BJ (cell line): ENCODE results near the gene HOXD11. TPM values are rescaled to one million over a fixed set of nuclear protein-coding genes. Genes with fewer than 3 reads are reported as not detected.
A peak's percentile ranks its signal among the peaks of the same experiment; 100 is the strongest.

Source experiments
- CTCF ChIA-PET: fragments of 350-600 bp; formaldehyde crosslinking; extraction: SDS; loops from one replicate; lab custom pipeline; 2021; ENCODE audit warnings: antibody characterized with exemption, inconsistent platforms; lab: Yijun Ruan, JAX
- POLR2A ChIA-PET: fragments of 300-600 bp; sonication (Branson Sonifier 250); formaldehyde crosslinking; extraction: SDS; loops from one replicate; lab custom pipeline; 2021; ENCODE audit warnings: antibody characterized with exemption; lab: Charles Lee
- DNase-seq: peaks from one replicate; pipeline ENCODE4 v3.0.0-alpha.2; 2011; ENCODE audit warnings: low read depth
- H3K27me3 ChIP-seq: 2 replicates; pipeline ENCODE4 v1.6.0; 2011; ENCODE audit warnings: low read length; ENCODE audit not compliant: control insufficient read depth, insufficient read depth
- H3K36me3 ChIP-seq: 2 replicates; pipeline ENCODE4 v1.5.1; 2011; ENCODE audit warnings: low read length; ENCODE audit not compliant: control insufficient read depth, insufficient read depth
- H3K4me3 ChIP-seq: 2 replicates; pipeline ENCODE4 v1.5.1; 2011; ENCODE audit warnings: low read depth, mild to moderate bottlenecking, control low read depth, low read length
- CTCF ChIP-seq: IDR thresholded peaks from 2 replicates; pipeline ENCODE4 v1.5.1; 2011; ENCODE audit warnings: low read depth, mild to moderate bottlenecking, control low read depth, inconsistent platforms, low read length, moderate library complexity; ENCODE audit not compliant: insufficient read depth
- polyA plus RNA-seq: library from polyadenylated mRNA; depleted of rRNA; stranded (reverse); fragments of >200 nt; gene quantifications from 2 replicates; pipeline ENCODE4 v1.2.3, GENCODE V29; 2011

The HOXD11 gene
- polyA plus RNA-seq, 1 experiment: 9.9 TPM

- ChIA-PET POLR2A (no interaction called here), CTCF (no interaction called here)
- peak; percentile 26; the same call in 1 of the 2 replicates for TF ChIP-seq CTCF
- peaks cover 3% of the 10 kb centered on the region for H3K27me3 ChIP-seq
- DNase-seq: no peak
- no peak overlapping the region for H3K4me3 ChIP-seq
- H3K36me3 ChIP-seq: peaks cover 2% of the 10 kb centered on the region; the same call in 1 of the 2 replicates
Measured at GRCh38 chr2:176118601-176119339, 11.7 kb downstream of the HOXD11 start.

GRCh38 chr2:176120364-176121189 is 13.5 kb downstream of the HOXD11 start:
- Histone ChIP-seq H3K4me3 (no peak overlapping the region), H3K36me3 (peaks cover 2% of the 10 kb centered on the region; the same call in 1 of the 2 replicates), H3K27me3 (peaks cover 3% of the 10 kb centered on the region)
- no peak for TF ChIP-seq CTCF
- ChIA-PET POLR2A (no interaction called here), CTCF (interaction anchor here (0.7 to 1.8 kb wide), 3 partner anchors 10 to 544 kb away, joined by 3 to 5 read pairs (median 3); no protein-coding TSS in a partner anchor)
- DNase-seq: no peak

GRCh38 chr2:176121190-176122051 is 14.3 kb downstream of the HOXD11 start:
- H3K27me3 ChIP-seq: peaks cover 5% of the 10 kb centered on the region
- ChIA-PET CTCF (interaction anchor here (1.0 to 1.8 kb wide), 3 partner anchors 11 to 517 kb away, joined by 3 to 5 read pairs (median 3); no protein-coding TSS in a partner anchor), POLR2A (no interaction called here)
- H3K36me3 ChIP-seq: peaks cover 2% of the 10 kb centered on the region; the same call in 1 of the 2 replicates
- no peak overlapping the region for H3K4me3 ChIP-seq
- no peak for TF ChIP-seq CTCF
- no peak for DNase-seq

- peaks cover 5% of the 10 kb centered on the region for H3K27me3 ChIP-seq
- no peak for TF ChIP-seq CTCF
- H3K4me3 ChIP-seq: peak overlapping the region; percentile 25; the same call in 1 of the 2 replicates
Measured at GRCh38 chr2:176122052-176122682, 15.1 kb downstream of the HOXD11 start.

More at GRCh38 chr2:176122052-176122682, 15.1 kb downstream of the HOXD11 start:
- no peak for DNase-seq
- H3K36me3 ChIP-seq: peaks cover 1% of the 10 kb centered on the region; the same call in 1 of the 2 replicates
- CTCF ChIA-PET: interaction anchor here (1.0 to 1.6 kb wide), 2 partner anchors 25 to 516 kb away, joined by 3 to 5 read pairs; no protein-coding TSS in a partner anchor
- POLR2A ChIA-PET: interaction anchor here (0.6 kb wide), 1 partner anchor 14 kb away, joined by 3 read pairs; no protein-coding TSS in a partner anchor
